Measurements from ENCODE around the gene CLEC11A.

DNA sequence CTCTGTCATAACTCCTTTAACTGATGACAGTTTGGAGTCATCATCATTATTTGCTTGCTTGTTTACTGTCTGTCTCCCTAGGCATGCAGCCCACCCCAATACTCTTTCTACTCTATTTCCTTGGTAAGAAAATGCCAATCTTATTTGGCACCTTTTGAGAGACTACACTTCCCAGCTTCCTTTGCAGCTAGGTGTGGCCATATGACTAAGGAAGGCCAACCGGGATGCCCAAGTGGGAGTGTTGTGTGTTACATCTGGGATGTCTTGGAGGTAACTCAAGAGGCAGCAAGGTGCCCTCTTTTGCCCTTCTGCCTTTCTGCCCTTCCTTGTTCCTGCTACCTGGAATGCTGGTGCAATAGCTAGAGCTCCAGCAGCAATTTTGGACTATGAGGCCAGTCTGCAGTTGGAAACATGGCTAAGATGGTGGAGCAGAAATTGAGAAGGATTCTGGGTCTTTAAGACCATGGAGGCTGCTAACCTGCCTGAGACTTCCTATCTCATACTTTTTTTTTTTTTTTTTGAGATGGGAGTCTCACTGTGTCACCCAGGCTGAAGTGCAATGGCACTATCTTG lies 46.5 kb upstream of the CLEC11A start:
- TF ChIP-seq, protein P1, sequence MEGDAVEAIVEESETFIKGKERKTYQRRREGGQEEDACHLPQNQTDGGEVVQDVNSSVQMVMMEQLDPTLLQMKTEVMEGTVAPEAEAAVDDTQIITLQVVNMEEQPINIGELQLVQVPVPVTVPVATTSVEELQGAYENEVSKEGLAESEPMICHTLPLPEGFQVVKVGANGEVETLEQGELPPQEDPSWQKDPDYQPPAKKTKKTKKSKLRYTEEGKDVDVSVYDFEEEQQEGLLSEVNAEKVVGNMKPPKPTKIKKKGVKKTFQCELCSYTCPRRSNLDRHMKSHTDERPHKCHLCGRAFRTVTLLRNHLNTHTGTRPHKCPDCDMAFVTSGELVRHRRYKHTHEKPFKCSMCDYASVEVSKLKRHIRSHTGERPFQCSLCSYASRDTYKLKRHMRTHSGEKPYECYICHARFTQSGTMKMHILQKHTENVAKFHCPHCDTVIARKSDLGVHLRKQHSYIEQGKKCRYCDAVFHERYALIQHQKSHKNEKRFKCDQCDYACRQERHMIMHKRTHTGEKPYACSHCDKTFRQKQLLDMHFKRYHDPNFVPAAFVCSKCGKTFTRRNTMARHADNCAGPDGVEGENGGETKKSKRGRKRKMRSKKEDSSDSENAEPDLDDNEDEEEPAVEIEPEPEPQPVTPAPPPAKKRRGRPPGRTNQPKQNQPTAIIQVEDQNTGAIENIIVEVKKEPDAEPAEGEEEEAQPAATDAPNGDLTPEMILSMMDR (IDR thresholded peaks at IDR 0.05): no peak
- TF ChIP-seq POLR2AphosphoS5 (IDR thresholded peaks at IDR 0.05; ENCODE audit: low read depth, low read length): no peak
- TF ChIP-seq SIN3A (IDR thresholded peaks at IDR 0.05; ENCODE audit: borderline replicate concordance, insufficient read depth, low read depth, low read length): no peak
- TF ChIP-seq, protein P2, sequence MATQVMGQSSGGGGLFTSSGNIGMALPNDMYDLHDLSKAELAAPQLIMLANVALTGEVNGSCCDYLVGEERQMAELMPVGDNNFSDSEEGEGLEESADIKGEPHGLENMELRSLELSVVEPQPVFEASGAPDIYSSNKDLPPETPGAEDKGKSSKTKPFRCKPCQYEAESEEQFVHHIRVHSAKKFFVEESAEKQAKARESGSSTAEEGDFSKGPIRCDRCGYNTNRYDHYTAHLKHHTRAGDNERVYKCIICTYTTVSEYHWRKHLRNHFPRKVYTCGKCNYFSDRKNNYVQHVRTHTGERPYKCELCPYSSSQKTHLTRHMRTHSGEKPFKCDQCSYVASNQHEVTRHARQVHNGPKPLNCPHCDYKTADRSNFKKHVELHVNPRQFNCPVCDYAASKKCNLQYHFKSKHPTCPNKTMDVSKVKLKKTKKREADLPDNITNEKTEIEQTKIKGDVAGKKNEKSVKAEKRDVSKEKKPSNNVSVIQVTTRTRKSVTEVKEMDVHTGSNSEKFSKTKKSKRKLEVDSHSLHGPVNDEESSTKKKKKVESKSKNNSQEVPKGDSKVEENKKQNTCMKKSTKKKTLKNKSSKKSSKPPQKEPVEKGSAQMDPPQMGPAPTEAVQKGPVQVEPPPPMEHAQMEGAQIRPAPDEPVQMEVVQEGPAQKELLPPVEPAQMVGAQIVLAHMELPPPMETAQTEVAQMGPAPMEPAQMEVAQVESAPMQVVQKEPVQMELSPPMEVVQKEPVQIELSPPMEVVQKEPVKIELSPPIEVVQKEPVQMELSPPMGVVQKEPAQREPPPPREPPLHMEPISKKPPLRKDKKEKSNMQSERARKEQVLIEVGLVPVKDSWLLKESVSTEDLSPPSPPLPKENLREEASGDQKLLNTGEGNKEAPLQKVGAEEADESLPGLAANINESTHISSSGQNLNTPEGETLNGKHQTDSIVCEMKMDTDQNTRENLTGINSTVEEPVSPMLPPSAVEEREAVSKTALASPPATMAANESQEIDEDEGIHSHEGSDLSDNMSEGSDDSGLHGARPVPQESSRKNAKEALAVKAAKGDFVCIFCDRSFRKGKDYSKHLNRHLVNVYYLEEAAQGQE (IDR thresholded peaks at IDR 0.05; ENCODE audit: insufficient read depth in 1 of 2, low read depth in 2 of 2, low read length in 1 of 2): no peak
- TF ChIP-seq TCF7L2 (IDR thresholded peaks at IDR 0.05; ENCODE audit: low read depth, low read length): no peak

All from Panc1 (cell line).